HG02642 (cell line): ENCODE measurements around the gene OVAAL.

ENCODE experiments used
- ATAC-seq: cut with Tn5 transposase; IDR thresholded peaks from one replicate; pipeline ENCODE4 v1.9.1; 2021; ENCODE audit warnings: mild to moderate bottlenecking; ENCODE audit not compliant: unreplicated experiment, poor library complexity

Gene OVAAL

GRCh38 chr1:180601512-180601911 lies 42.7 kb downstream of the OVAAL start:
- no peak for ATAC-seq

DNA sequence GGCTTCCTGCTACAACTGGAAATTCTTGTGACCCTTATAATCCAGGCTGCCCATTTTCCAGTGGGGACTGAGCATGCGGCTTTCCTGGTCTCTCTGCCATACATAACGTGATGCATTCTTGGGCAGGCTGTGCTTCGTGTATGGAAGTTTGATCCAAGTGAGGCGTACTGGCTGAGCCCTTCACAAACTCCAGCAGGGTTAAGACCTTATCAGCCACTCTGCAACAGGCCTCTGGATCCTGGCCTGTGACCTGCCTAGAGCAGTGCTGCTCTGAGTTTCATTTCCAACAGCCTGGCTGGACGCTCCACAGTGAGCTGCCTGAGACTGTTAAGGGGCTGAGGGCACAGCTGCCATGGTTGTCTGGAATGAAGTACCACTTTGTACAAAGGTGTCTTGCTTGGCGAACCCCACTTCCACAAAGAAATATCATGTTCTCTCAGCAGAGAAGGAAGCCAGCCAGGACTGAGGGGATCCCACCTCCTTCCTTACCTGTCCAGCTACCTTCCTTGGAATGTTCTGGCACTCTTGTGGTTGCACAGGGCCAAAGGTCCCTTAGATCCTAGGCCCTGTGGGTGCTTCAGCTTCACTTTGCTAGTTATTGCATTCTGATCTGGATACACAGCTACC lies 44.6 kb downstream of the OVAAL start:
- no peak for ATAC-seq

- ATAC-seq = no peak
Observed at GRCh38 chr1:180603850-180604226, 45.1 kb downstream of the OVAAL start.

- no peak for ATAC-seq
Observed at GRCh38 chr1:180606155-180606554, 47.4 kb downstream of the OVAAL start.

DNA sequence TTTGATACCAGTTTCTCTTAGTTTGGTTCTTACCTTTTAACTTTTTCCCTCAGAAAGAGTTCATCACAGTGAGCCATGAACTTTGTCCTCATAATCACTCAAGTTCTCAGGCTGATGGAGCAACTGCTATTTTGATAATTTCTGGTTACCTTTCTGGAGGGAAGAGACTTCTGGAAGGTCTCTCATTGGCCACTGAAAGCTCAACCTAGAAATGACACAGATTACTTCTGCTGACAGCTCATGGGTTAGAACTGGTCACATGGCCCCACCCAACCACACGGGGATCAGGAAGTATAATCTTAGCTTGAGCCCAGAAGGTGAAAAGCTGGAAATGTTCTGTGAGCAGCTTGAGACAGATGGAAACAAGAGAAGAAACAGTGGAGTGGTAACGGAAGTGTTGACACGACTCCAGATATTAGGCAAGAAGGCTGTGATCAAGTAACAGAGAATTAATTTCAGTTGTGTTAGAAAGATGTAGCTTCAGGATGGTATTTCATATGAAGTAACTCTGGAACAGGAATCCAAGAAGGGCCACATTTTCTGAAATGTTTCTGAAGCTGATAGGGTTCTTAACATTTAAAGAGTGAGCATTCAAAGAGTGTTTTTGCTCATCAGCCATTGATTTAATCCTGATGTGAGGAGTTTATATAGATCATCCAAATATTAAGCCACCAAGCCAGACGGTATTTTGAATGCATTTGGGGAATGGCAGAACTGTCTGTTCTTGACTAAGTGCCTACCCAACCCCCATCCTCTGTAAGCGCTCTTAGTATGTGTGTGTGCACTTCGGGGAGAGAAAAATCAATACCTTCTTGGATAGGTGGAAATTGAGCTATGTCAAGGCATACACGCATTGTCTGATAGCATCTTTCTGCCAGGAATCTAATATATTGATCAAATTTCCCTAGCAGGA lies 51.1 kb downstream of the OVAAL start:
- ATAC-seq = no peak

DNA sequence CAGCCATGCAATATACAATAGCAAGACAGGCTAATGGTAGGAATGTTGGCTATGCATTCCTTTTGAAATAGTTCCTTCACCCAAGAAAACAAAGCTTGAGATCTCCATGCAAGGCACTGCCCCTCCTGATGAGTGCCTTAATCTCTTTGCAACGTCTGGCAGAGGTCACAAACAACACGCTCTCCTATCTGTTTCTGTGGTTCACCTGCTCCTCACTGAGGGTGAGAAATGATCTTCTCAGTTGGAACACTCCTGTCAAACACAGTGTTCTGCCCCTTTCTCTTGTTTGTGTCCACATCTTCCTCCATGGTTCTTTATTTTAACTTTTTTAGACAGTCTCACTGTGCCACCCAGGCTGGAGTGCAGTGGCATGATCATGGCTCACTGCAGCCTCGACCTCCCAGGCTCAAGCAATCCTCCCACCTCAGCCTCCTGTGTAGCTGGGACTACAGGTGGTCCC lies 51.8 kb downstream of the OVAAL start:
- no peak for ATAC-seq

DNA sequence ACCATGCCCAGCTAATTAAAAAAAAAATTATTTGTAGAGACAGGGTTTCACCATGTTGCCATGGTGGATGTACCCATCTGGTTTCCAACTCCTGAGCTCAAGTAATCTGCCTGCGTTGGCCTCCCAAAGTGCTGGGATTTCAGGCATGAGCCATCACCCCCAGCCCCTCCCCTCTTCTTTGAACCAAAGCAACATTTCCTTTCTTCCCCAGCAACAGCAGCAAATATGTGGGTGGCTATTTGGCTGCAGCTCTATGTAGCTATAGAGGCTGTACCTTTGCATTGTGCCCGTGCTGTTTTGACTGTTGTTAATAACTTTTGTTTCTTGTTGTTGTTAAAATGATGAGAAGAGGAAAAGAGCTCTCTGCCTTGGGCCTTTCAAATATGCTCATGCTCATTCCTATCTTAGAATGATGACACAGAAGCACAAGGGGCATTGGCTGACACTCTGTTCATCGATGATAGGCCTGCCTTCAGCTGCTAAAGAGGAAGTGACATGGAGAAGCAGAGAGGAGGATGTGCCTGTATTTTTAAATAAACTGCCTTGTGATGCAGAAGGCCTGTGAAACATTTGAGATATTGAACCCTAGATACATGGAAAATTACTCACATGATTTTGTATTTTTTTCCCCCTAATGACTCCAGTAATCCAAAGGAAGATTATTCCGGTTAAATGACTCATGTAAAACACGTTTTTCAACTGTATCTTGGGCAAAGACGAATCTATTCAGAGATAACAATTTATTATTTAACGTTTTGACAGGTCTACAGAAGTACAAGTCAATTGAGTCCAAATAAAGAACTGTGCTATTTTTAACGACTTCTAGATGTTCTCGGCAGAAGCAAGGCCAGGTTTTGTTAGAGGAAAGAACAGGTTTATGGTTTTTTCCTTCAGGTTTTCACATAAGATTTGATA lies 52.5 kb downstream of the OVAAL start:
- ATAC-seq = no peak

GRCh38 chr1:180612632-180613031 lies 53.9 kb downstream of the OVAAL start:
- ATAC-seq = no peak

DNA sequence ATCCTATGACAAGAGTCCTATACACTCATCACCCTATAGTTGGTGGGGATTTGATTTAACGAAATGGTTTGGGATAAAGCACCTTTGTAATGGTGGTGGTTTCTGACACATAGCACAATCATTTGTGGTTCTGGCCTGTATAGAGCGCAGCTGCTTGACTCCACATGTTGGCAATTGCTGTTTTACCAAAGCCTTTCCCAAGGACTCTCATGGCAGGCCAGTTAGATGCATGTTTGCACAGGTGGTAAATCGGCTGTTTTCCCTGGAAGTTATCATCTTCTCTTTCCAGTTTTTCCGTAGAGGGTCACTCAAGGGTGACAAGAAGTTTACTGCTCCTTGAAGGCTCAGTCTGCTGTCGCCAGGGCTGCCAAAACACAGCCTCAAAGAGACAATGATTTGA lies 56.0 kb downstream of the OVAAL start:
- no peak for ATAC-seq

DNA sequence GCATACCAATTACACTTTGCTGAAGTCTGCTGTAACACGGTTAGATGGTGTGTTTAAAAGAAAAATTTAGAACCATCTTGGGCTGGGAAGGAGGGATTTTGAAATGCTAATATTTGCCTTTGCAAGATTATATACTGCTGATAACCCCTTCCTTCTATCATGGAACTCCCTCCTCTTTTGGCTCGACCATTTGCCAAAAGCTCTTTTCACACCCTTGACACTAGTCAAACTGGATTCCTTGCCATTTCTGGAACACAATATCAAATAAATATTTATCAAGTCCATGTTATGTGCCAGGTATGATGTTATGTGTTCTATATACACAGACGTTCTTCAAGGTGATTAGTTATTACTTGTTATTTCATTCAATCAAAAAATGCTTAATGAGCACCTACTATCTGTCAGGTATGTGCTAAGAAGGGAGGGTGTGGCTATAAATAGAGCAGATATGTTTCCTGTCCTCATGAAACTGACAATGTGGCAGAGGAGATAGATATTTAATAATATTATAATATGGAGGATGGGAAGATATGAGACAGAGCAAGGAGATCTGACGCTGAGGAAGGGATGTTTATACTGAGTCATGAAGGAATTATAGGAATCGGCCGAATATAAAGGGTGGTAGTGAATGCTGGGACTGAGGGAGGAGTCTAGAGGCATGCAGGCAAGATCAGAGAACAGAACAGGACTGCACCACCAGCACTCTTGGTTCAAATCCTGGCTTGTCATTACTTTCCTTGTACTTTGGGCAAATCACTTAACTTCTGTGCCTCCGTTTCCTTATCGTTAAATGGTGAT lies 56.9 kb downstream of the OVAAL start:
- ATAC-seq = no peak
